GM23338 (cell line): ENCODE results near the gene JARID2.

ENCODE experiments used
- CTCF ChIP-seq, 2 experiments: fragments of 200-600 bp in 1 of 2; sonication (generic) in 1 of 2; conservative IDR thresholded peaks; 2 replicates each; pipeline versions ENCODE4 v1.5.1 to v1.6.1; 2016 to 2017; ENCODE audit warnings: antibody characterized with exemption in 2 of 2, low read depth in 2 of 2, mild to moderate bottlenecking in 2 of 2, moderate library complexity in 1 of 2
- EZH2 ChIP-seq: fragments of 200-600 bp; sonication (generic); IDR thresholded peaks from one replicate; pipeline ENCODE4 v1.8.0; 2017; ENCODE audit warnings: antibody characterized with exemption, mild to moderate bottlenecking, low read depth; ENCODE audit not compliant: unreplicated experiment
- JUNB ChIP-seq: IDR thresholded peaks from one replicate; pipeline ENCODE4 v1.6.1; 2016; ENCODE audit warnings: antibody characterized with exemption; ENCODE audit not compliant: unreplicated experiment

- TF ChIP-seq CTCF (conservative IDR thresholded peaks at IDR 0.05; ENCODE audit: low read depth in 2 of 2) = no peak
- TF ChIP-seq JUNB = no peak
- no peak for TF ChIP-seq EZH2
Observed at GRCh38 chr6:15522026-15522425, 276.2 kb downstream of the JARID2 start.
